ENCODE data around the gene FUCA1. TPM values are rescaled to one million over a fixed set of nuclear protein-coding genes. Genes with fewer than 3 reads are reported as not detected.
"Not testable (repeated sequence)": the region's sequence is repeated elsewhere in the genome, so short reads cannot be mapped to it uniquely, and the experiment has no call there.

FUCA1 gene
- polyA plus RNA-seq, 3 donors: 24.2 to 97.7 (median 96.6) TPM

DNA sequence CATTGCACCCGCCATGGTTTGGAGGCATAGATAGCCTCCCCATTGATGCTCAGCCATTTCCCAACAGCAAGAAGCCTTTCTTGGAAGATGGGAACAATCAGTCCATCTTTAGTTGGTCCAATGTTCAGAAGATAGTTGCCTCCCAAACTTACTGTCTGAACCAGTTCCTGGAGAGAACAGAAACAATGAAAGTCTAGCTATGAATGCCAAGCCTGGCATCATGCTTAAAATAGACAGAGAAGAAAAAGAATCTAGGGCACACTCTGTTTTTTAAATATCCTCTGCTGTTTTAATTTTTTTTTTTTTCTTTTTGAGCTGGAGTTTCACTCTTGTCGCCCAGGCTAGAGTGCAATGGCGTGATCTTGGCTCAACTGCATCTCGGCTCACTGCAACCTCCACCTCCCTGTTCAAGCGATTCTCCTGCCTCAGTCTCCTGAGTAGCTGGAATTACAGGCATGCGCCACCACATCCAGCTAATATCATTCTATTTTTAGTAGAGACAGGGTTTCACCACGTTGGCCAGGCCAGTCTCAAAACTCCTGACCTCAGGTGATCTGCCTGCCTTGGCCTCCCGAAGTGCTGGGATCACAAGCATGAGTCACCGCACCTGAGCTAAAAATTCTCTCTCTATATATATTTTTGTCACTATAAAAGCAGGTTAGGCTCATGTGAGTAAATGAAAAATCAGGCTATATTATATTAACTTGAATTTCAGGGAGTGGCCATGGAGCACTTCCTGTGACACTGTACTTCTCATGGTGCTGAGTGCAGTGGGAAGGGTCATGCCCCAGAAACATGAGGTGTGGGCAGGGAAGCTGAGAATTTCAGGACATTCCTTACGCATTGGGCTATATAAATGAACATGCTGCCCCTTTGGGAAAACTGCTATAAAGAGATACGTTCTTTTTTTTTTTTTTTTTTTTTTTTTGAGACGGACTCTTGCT, 19.1 kb downstream of the FUCA1 start:
- 100% methylated on average over 1 of the region's 12 CpGs for WGBS (ENCODE audit: insufficient coverage)
- no peak overlapping the region for H3K4me2 ChIP-seq (replicated peaks; ENCODE audit: extremely low read depth, low read length, poor library complexity, severe bottlenecking)

DNA sequence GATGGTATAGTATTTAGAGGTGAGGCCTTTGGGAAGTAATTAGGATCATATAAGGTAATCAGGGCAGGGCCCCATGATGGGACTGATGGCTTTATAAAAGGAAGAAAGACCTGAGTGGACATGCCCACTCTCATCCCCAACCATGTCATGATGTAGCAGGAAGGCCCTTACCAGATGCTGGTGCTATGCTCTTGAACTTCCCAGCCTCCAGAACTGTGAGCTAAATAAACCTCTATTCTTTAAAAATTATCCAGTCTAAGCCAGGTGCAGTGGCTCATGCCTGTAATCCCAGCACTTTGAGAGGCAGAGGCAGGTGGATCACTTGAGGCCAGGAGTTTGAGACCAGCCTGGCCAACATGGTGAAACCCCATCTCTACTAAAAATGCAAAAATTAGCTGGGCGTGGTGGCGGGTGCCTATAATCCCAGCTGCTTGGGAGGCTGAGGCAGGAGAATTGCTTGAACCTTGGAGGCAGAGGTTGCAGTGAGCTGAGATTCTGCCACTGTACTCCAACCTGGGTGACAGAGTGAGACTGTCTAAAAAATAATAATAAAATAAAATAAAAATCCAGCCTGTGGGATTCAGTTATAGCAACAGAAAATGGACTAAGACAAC, 20.5 kb downstream of the FUCA1 start:
- H4K20me1 ChIP-seq (ENCODE audit: insufficient read depth, low read length); H3K79me2 ChIP-seq (ENCODE audit: insufficient read depth, low read length); H3K4me3 Mint-ChIP-seq; DNase-seq; H3K4me1 Mint-ChIP-seq; H2AFZ ChIP-seq (ENCODE audit: insufficient read depth, low read depth, low read length, poor library complexity, severe bottlenecking); H3K27ac Mint-ChIP-seq; H3K27me3 Mint-ChIP-seq (ENCODE audit: low read depth in 3 of 3); H3K4me3 ChIP-seq (replicated peaks in 1 of 3; ENCODE audit: low read depth in 2 of 3, low read length in 3 of 3); H3K4me2 ChIP-seq (replicated peaks; ENCODE audit: extremely low read depth, low read length, poor library complexity, severe bottlenecking); H3K9ac ChIP-seq (ENCODE audit: insufficient read depth, low read length, poor library complexity, severe bottlenecking); H3K4me1 ChIP-seq (ENCODE audit: control insufficient read depth in 1 of 2, insufficient read depth in 2 of 2, low read length in 2 of 2); H3K27ac ChIP-seq (ENCODE audit: low read depth in 1 of 2, low read length in 2 of 2); intact Hi-C loops (cut with micrococcal nuclease); H3K27me3 ChIP-seq (ENCODE audit: control insufficient read depth in 2 of 2, insufficient read depth in 2 of 2, low read length in 2 of 2); H3K9me3 ChIP-seq (replicated peaks in 1 of 2; ENCODE audit: control insufficient read depth in 1 of 2, insufficient read depth in 1 of 2, low read length in 2 of 2): not testable (repeated sequence)
- H3K36me3 ChIP-seq (replicated peaks in 1 of 2; ENCODE audit: control insufficient read depth in 1 of 2, insufficient read depth in 2 of 2, low read length in 2 of 2): peaks cover 43 to 73% of the 10 kb centered on the region in 2 donors
- WGBS (ENCODE audit: insufficient coverage): no CpG with 5 or more reads among the region's 2 CpGs
- Mint-ChIP-seq H3K36me3 (peaks cover 46 to 74% of the 10 kb centered on the region in 2 donors), H3K9me3 (peaks cover 3 to 20% (median 9%) of the 10 kb centered on the region in 7 donors)

More for the DNA sequence above, 19.1 kb downstream of the FUCA1 start:
- H3K9me3 Mint-ChIP-seq: peaks cover 5 to 20% (median 10%) of the 10 kb centered on the region in 7 donors
- TF ChIP-seq, protein P1, sequence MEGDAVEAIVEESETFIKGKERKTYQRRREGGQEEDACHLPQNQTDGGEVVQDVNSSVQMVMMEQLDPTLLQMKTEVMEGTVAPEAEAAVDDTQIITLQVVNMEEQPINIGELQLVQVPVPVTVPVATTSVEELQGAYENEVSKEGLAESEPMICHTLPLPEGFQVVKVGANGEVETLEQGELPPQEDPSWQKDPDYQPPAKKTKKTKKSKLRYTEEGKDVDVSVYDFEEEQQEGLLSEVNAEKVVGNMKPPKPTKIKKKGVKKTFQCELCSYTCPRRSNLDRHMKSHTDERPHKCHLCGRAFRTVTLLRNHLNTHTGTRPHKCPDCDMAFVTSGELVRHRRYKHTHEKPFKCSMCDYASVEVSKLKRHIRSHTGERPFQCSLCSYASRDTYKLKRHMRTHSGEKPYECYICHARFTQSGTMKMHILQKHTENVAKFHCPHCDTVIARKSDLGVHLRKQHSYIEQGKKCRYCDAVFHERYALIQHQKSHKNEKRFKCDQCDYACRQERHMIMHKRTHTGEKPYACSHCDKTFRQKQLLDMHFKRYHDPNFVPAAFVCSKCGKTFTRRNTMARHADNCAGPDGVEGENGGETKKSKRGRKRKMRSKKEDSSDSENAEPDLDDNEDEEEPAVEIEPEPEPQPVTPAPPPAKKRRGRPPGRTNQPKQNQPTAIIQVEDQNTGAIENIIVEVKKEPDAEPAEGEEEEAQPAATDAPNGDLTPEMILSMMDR (IDR thresholded peaks at IDR 0.05): no peak
- H3K79me2 ChIP-seq (ENCODE audit: insufficient read depth, low read length): no peaks in the 10 kb centered on the region
- peaks cover 43 to 67% of the 10 kb centered on the region in 2 donors for H3K36me3 ChIP-seq (replicated peaks in 1 of 2; ENCODE audit: control insufficient read depth in 1 of 2, insufficient read depth in 2 of 2, low read length in 2 of 2)
- no peak overlapping the region for H3K4me3 ChIP-seq (replicated peaks in 1 of 3; ENCODE audit: low read depth in 2 of 3, low read length in 3 of 3)
- no peaks in the 10 kb centered on the region for H3K4me1 Mint-ChIP-seq
- H4K20me1 ChIP-seq (ENCODE audit: insufficient read depth, low read length): no peaks in the 10 kb centered on the region
- H2AFZ ChIP-seq (ENCODE audit: insufficient read depth, low read depth, low read length, poor library complexity, severe bottlenecking): no peak overlapping the region
- no peaks in the 10 kb centered on the region for H3K27me3 Mint-ChIP-seq (ENCODE audit: low read depth in 3 of 3)
- intact Hi-C loops (cut with micrococcal nuclease): no loop called here
- no peaks in the 10 kb centered on the region for H3K27me3 ChIP-seq (ENCODE audit: control insufficient read depth in 2 of 2, insufficient read depth in 2 of 2, low read length in 2 of 2)
- H3K9me3 ChIP-seq (replicated peaks in 1 of 2; ENCODE audit: control insufficient read depth in 1 of 2, insufficient read depth in 1 of 2, low read length in 2 of 2): peaks cover 0 to 5% of the 10 kb centered on the region in 2 donors
- H3K9ac ChIP-seq (ENCODE audit: insufficient read depth, low read length, poor library complexity, severe bottlenecking): no peak overlapping the region
- DNase-seq: no peak
- H3K4me3 Mint-ChIP-seq: no peak overlapping the region
- peaks cover 47 to 73% of the 10 kb centered on the region in 2 donors for H3K36me3 Mint-ChIP-seq
- H3K27ac ChIP-seq (ENCODE audit: low read depth in 1 of 2, low read length in 2 of 2): no peak overlapping the region
- H3K4me1 ChIP-seq (ENCODE audit: control insufficient read depth in 1 of 2, insufficient read depth in 2 of 2, low read length in 2 of 2): no peaks in the 10 kb centered on the region
- H3K27ac Mint-ChIP-seq: no peak overlapping the region

Measured in CD14-positive monocyte (primary cell).